ENCODE measurements around the gene AKAP12. TPM values are rescaled to one million over a fixed set of nuclear protein-coding genes. Genes with fewer than 3 reads are reported as not detected.
"Not testable (repeated sequence)": the region's sequence is repeated elsewhere in the genome, so short reads cannot be mapped to it uniquely, and the experiment has no call there.

AKAP12 gene
- total RNA-seq, 1 experiment from 2014 or later: 33.7 TPM

DNA sequence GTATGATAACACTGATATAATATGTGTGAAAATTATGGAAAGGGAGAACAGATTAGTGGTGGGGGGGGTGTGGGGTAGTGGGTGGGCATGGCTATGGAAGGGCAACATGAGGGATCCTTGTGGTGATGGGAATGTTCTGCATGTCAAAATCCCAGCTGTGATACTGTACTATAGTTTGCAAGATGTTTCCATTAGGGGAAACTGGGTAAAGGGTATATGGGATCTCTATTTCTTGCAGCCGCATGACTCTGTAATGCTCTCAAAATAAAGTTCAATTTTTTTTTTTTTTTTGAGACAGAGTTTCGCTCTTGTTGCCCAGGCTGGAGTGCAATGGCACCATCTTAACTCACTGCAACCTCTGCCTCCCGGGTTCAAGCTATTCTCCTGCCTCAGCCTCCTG is 137.3 kb downstream of the AKAP12 start:
- Histone ChIP-seq H3K27me3 (ENCODE audit: control insufficient read depth, insufficient read depth, low read length) (no peaks in the 10 kb centered on the region), H3K36me3 (replicated peaks; ENCODE audit: control insufficient read depth, insufficient read depth, low read length) (peaks cover 1% of the 10 kb centered on the region; the same call in 1 of the 2 replicates), H3K4me3 (ENCODE audit: insufficient read depth, low read depth, low read length) (no peak overlapping the region)
- DNase-seq: no peak

- H3K4me3 ChIP-seq (ENCODE audit: insufficient read depth, low read depth, low read length): no peak overlapping the region
- DNase-seq: peak; percentile 24
- H3K36me3 ChIP-seq (replicated peaks; ENCODE audit: control insufficient read depth, insufficient read depth, low read length): 0 out of 2 replicates have a peak, but pooled peaks cover 1% of the 10 kb centered on the region
- H3K27me3 ChIP-seq (ENCODE audit: control insufficient read depth, insufficient read depth, low read length): no peaks in the 10 kb centered on the region
These were observed 140.4 kb downstream of the AKAP12 start for GRCh38 chr6:151379933-151380847.

- Histone ChIP-seq H3K4me3 (ENCODE audit: insufficient read depth, low read depth, low read length) (no peak overlapping the region), H3K27me3 (ENCODE audit: control insufficient read depth, insufficient read depth, low read length) (no peaks in the 10 kb centered on the region), H3K36me3 (replicated peaks; ENCODE audit: control insufficient read depth, insufficient read depth, low read length) (0 out of 2 replicates have a peak, but pooled peaks cover 1% of the 10 kb centered on the region)
- peak; percentile 27 for DNase-seq
These were observed 141.1 kb downstream of the AKAP12 start for GRCh38 chr6:151380848-151381205.

DNA sequence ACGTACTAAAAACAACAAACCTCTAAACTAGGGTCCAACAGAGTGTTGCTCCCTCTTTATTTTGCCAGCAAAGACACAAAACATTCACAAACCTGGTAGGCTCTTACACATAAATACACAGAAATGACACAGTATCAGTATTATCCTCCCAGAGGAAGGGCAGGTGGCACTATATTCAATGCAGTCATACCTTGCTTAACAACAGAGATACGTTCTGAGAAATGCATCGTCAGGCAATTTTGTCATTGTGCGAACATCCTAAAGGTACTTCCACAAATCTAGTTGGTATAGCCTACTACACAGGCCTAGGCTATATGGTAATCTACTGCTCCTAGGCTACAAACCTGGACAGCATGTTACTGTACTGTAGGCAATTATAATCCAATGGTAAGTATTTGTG is 142.0 kb downstream of the AKAP12 start:
- Histone ChIP-seq H3K4me3 (ENCODE audit: insufficient read depth, low read depth, low read length) (no peak overlapping the region), H3K27me3 (ENCODE audit: control insufficient read depth, insufficient read depth, low read length) (no peaks in the 10 kb centered on the region), H3K36me3 (replicated peaks; ENCODE audit: control insufficient read depth, insufficient read depth, low read length) (0 out of 2 replicates have a peak, but pooled peaks cover 1% of the 10 kb centered on the region)
- no peak for DNase-seq

GRCh38 chr6:151382631-151383030 is 142.9 kb downstream of the AKAP12 start:
- DNase-seq; H3K36me3 ChIP-seq (replicated peaks; ENCODE audit: control insufficient read depth, insufficient read depth, low read length); H3K4me3 ChIP-seq (ENCODE audit: insufficient read depth, low read depth, low read length); H3K27me3 ChIP-seq (ENCODE audit: control insufficient read depth, insufficient read depth, low read length): not testable (repeated sequence)

- no peaks in the 10 kb centered on the region for H3K27me3 ChIP-seq (ENCODE audit: control insufficient read depth, insufficient read depth, low read length)
- no peak for DNase-seq
- 0 out of 2 replicates have a peak, but pooled peaks cover 1% of the 10 kb centered on the region for H3K36me3 ChIP-seq (replicated peaks; ENCODE audit: control insufficient read depth, insufficient read depth, low read length)
- H3K4me3 ChIP-seq (ENCODE audit: insufficient read depth, low read depth, low read length): no peak overlapping the region
These were observed 144.4 kb downstream of the AKAP12 start for GRCh38 chr6:151384151-151384550.

DNA sequence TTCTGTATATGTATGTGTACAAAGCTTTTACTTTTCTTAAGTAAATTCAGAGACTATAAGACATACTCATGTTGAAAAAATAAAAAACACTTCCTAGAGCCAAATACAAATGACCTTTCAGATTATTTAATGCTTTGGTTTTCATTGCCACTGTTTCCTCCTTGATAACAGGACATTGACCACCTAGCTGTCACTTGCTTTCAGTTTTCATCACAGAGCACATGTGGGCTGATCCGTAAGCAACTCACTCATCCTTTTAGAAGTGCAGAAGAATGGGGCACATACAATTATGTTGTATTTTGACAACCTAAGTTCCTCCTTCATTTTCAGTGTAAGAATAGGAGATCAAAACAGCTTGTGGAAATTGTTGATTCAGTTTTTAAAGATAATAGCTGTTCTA is 145.4 kb downstream of the AKAP12 start:
- no peak overlapping the region for H3K4me3 ChIP-seq (ENCODE audit: insufficient read depth, low read depth, low read length)
- no peak for DNase-seq
- H3K27me3 ChIP-seq (ENCODE audit: control insufficient read depth, insufficient read depth, low read length): no peaks in the 10 kb centered on the region
- H3K36me3 ChIP-seq (replicated peaks; ENCODE audit: control insufficient read depth, insufficient read depth, low read length): 0 out of 2 replicates have a peak, but pooled peaks cover 1% of the 10 kb centered on the region

DNA sequence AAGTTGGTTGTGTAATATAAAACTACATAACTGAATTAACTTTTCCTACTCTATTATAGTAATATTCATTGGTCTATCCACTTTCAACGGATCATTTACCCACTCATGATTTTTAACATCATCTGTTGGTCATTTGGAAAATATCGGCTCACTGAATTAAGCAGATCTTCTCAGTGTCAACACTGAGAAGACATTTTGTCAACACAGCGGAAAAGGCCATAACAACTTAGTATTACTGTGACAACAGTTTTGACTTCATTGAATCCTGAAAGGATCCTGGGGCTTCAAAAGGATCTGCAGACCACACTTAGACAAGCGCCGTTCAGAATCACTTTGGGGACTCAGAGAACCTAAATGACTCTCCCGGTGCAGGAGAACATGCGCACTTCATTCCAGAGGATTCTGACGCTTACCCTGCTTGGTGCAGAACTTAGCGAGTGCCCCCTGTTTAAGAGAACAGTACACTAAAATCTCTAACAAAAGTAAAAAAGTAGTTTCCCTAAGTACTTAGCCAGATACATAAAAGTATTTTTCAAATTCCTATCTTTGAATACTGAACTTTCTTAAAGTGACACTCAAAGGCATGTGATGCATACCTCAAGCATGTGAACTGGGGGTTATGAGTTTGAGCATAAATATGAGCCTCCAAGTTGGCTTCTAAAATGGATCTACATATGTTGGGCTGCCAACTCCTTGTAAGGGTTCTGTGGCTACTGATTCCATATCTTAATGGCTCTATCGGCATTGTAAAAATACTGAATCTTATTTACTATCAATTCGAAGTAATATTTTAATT is 147.6 kb downstream of the AKAP12 start:
- Histone ChIP-seq H3K36me3 (replicated peaks; ENCODE audit: control insufficient read depth, insufficient read depth, low read length) (0 out of 2 replicates have a peak, but pooled peaks cover 1% of the 10 kb centered on the region), H3K27me3 (ENCODE audit: control insufficient read depth, insufficient read depth, low read length) (no peaks in the 10 kb centered on the region), H3K4me3 (ENCODE audit: insufficient read depth, low read depth, low read length) (no peak overlapping the region)
- no peak for DNase-seq

DNA sequence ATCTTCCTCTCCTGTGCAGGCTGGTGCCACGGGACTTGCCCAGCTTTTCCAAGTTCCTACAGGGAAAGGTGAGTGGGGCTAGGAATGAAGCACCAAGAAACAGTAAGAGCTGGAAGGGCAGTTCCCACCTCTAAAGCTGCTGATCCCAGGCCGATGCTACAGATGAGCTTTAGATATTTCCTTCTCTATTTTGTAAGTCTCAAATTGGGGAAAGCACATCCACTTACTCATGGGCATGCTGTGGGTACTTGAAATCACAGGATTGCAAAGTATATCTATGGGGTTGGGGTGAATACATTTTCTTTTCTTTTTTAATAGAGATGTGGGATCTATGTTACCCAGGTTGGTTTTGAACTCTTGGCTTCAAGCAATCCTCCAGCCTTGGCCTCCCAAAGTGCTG is 148.5 kb downstream of the AKAP12 start:
- H3K36me3 ChIP-seq (replicated peaks; ENCODE audit: control insufficient read depth, insufficient read depth, low read length): 0 out of 2 replicates have a peak, but pooled peaks cover 1% of the 10 kb centered on the region
- no peaks in the 10 kb centered on the region for H3K27me3 ChIP-seq (ENCODE audit: control insufficient read depth, insufficient read depth, low read length)
- DNase-seq: no peak
- no peak overlapping the region for H3K4me3 ChIP-seq (ENCODE audit: insufficient read depth, low read depth, low read length)

GRCh38 chr6:151388997-151389617 is 149.3 kb downstream of the AKAP12 start:
- no peaks in the 10 kb centered on the region; the same call in 1 of the 2 replicates for H3K36me3 ChIP-seq (replicated peaks; ENCODE audit: control insufficient read depth, insufficient read depth, low read length)
- no peak for DNase-seq
- H3K27me3 ChIP-seq (ENCODE audit: control insufficient read depth, insufficient read depth, low read length): no peaks in the 10 kb centered on the region
- peak overlapping the region; percentile 93 for H3K4me3 ChIP-seq (ENCODE audit: insufficient read depth, low read depth, low read length)

- Histone ChIP-seq H3K4me3 (ENCODE audit: insufficient read depth, low read depth, low read length) (peak overlapping the region; percentile 93), H3K36me3 (replicated peaks; ENCODE audit: control insufficient read depth, insufficient read depth, low read length) (no peaks in the 10 kb centered on the region; the same call in 1 of the 2 replicates), H3K27me3 (ENCODE audit: control insufficient read depth, insufficient read depth, low read length) (no peaks in the 10 kb centered on the region)
- peak; percentile 53 for DNase-seq
These were observed 150.0 kb downstream of the AKAP12 start for GRCh38 chr6:151389618-151390275.

DNA sequence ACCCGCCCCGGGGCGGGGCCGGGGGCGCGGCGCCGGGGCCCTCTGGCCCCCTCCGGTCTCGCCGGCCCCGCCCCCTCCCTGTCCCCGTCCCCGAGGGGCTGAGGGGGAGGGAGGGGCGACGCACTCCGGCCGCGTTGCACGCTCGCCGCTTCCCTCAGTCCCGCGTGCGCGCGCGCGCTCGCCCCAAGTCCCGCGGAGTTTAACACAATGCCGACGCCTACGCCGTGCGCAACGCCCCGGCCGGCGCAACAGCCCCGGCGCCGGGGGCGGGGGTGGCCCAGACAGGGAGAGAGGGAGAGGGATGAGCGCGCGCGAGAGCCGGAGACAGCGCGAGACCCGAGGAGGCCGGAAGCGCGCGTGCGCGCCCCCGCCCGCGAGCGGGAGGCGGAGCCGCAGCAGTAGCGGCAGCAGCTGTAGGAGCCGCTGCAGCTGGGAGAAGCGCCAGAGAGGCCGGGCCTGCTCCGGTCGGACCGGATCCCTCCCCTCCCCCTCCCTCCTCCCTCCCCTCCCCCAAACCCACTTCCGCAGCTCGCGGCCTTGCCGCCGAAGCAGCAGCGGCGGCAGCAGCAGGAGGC is 150.6 kb downstream of the AKAP12 start:
- H3K4me3 ChIP-seq (ENCODE audit: insufficient read depth, low read depth, low read length): peak overlapping the region; percentile 93
- H3K27me3 ChIP-seq (ENCODE audit: control insufficient read depth, insufficient read depth, low read length): no peaks in the 10 kb centered on the region
- H3K36me3 ChIP-seq (replicated peaks; ENCODE audit: control insufficient read depth, insufficient read depth, low read length): no peaks in the 10 kb centered on the region; the same call in 1 of the 2 replicates
- DNase-seq: peak; percentile 99

DNA sequence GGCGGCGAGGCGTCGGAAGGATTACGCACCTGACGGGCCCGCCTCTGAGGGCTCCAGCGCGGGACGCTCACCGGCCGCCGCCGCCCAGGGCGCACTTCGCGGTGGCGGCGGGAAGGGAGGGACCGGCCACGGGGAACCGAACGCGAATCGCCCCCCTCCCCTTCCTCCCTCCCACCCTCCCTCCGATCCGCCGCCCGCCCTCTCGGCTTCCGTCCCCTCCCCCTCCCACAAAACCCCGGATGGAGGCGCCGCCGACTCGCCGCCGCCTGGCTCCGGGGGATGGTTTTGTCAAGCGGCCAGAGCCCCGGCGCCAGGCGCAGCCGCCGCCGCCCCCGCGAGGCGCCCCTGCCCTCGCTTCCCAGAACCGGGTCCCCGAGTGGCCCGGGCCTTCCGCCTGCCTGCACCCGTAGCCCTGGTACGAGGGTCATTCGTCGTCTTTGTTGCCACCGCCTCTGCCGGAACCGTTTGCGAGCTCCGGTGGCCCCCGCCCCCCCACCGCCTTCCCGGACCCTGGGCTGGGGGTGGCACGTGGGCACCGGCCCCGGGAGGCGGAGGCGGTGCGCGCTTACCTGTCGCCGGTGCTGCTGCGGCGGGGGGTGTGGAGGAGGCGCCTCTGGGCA is 151.2 kb downstream of the AKAP12 start:
- Histone ChIP-seq H3K4me3 (ENCODE audit: insufficient read depth, low read depth, low read length) (peak overlapping the region; percentile 93), H3K36me3 (replicated peaks; ENCODE audit: control insufficient read depth, insufficient read depth, low read length) (no peaks in the 10 kb centered on the region; the same call in 1 of the 2 replicates), H3K27me3 (ENCODE audit: control insufficient read depth, insufficient read depth, low read length) (no peaks in the 10 kb centered on the region)
- peak; percentile 90 for DNase-seq

All from H7 (cell line).